HepG2 (cell line): ENCODE results near the gene SMYD5. TPM values are rescaled to one million over a fixed set of nuclear protein-coding genes. Genes with fewer than 3 reads are reported as not detected.
A peak's percentile ranks its signal among the peaks of the same experiment; 100 is the strongest.

Experiments
- ATF1 ChIP-seq: IDR thresholded peaks from 2 replicates; pipeline ENCODE4 v1.6.1; 2016; ENCODE audit warnings: mild to moderate bottlenecking, control low read depth
- BORCS8-MEF2B ChIP-seq: sonication (generic); formaldehyde crosslinking; IDR thresholded peaks from 2 replicates; pipeline ENCODE4 v1.8.0; 2022; ENCODE audit warnings: mild to moderate bottlenecking, missing genetic modification reagents
- ELF4 ChIP-seq: sonication (generic); formaldehyde crosslinking; IDR thresholded peaks from 2 replicates; pipeline ENCODE4 v1.5.0; 2020; ENCODE audit warnings: missing genetic modification reagents, mild to moderate bottlenecking, moderate library complexity, borderline replicate concordance
- EP300 ChIP-seq, 3 experiments: sonication (generic) in 1 of 3; formaldehyde crosslinking in 1 of 3; IDR thresholded peaks; 2 replicates each; pipeline versions ENCODE4 v1.5.1 to v1.6.1; 2011 to 2020; ENCODE audit warnings: low read depth in 2 of 3, low read length in 2 of 3, borderline replicate concordance in 1 of 3, improper control_type of control experiment in 1 of 3, mild to moderate bottlenecking in 1 of 3, missing genetic modification reagents in 1 of 3, moderate library complexity in 1 of 3
- FLYWCH1 ChIP-seq: sonication (generic); formaldehyde crosslinking; IDR thresholded peaks from 2 replicates; pipeline ENCODE4 v1.8.1; 2023; ENCODE audit warnings: mild to moderate bottlenecking, missing genetic modification reagents
- GATAD1 ChIP-seq: IDR thresholded peaks from 2 replicates; pipeline ENCODE4 v1.6.1; 2016; ENCODE audit warnings: missing genetic modification reagents, missing compliant biosample characterization
- GPN1 ChIP-seq: sonication (generic); formaldehyde crosslinking; IDR thresholded peaks from 2 replicates; pipeline ENCODE4 v1.5.1; 2020; ENCODE audit warnings: missing genetic modification reagents, borderline replicate concordance
- MBNL3 ChIP-seq: fragments of 250-450 bp; sonication (Bioruptor Pico); conservative IDR thresholded peaks from 2 replicates; pipeline ENCODE4 v1.8.0; 2022; ENCODE audit warnings: mild to moderate bottlenecking, inconsistent platforms
- NKX3-1 ChIP-seq: sonication (generic); formaldehyde crosslinking; IDR thresholded peaks from 2 replicates; pipeline ENCODE4 v1.5.0; 2020; ENCODE audit warnings: missing genetic modification reagents
- NPAS2 ChIP-seq: sonication (generic); formaldehyde crosslinking; IDR thresholded peaks from 2 replicates; pipeline ENCODE4 v1.8.0; 2022; ENCODE audit warnings: mild to moderate bottlenecking, missing genetic modification reagents, borderline replicate concordance
- PRPF4 ChIP-seq: fragments of 200-400 bp; formaldehyde crosslinking; IDR thresholded peaks from 2 replicates; pipeline ENCODE4 v1.6.1; 2016; ENCODE audit warnings: low read length, low read depth; ENCODE audit not compliant: poor library complexity, severe bottlenecking
- RFX1 ChIP-seq: fragments of 450-650 bp; IDR thresholded peaks from 2 replicates; pipeline ENCODE4 v1.6.1; 2017
- SALL1 ChIP-seq: sonication (generic); formaldehyde crosslinking; IDR thresholded peaks from 2 replicates; pipeline ENCODE4 v1.8.0; 2022; ENCODE audit warnings: mild to moderate bottlenecking, missing genetic modification reagents
- ZFP41 ChIP-seq: sonication (generic); formaldehyde crosslinking; IDR thresholded peaks from 2 replicates; pipeline ENCODE4 v1.4.0; 2020; ENCODE audit warnings: mild to moderate bottlenecking, missing genetic modification reagents, borderline replicate concordance
- ZNF235 ChIP-seq: sonication (generic); formaldehyde crosslinking; IDR thresholded peaks from 2 replicates; pipeline ENCODE4 v1.8.1; 2023; ENCODE audit warnings: mild to moderate bottlenecking, missing genetic modification reagents, borderline replicate concordance
- ZNF530 ChIP-seq: sonication (generic); formaldehyde crosslinking; IDR thresholded peaks from 2 replicates; pipeline ENCODE4 v1.5.0; 2020; ENCODE audit warnings: low read depth, mild to moderate bottlenecking, missing genetic modification reagents
- ZNF737 ChIP-seq: sonication (generic); formaldehyde crosslinking; IDR thresholded peaks from 2 replicates; pipeline ENCODE4 v1.5.0; 2020; ENCODE audit warnings: missing genetic modification reagents, mild to moderate bottlenecking, borderline replicate concordance
- polyA plus RNA-seq, 8 experiments: library from polyadenylated mRNA; depleted of rRNA in 3 of 8; stranded (reverse) in 7 of 8; unstranded in 1 of 8; fragments of >200 nt; fragmentation: Illumina TruSeq in 4 of 8; extraction: Trizol in 4 of 8; gene quantifications; 2 replicates each; pipeline versions ENCODE4 v1.2.1 to v1.2.3, GENCODE V29; 2011 to 2016; ENCODE audit warnings: low read depth in 4 of 8, missing spikeins in 1 of 8, mixed read lengths in 1 of 8; ENCODE audit not compliant: insufficient read depth in 1 of 8
- total RNA-seq, 5 experiments: library from RNA; depleted of rRNA; stranded (reverse); fragments of >200 nt; fragmentation: Illumina TruSeq; extraction: Trizol; gene quantifications; 2 replicates each; pipeline ENCODE4 v1.2.3, GENCODE V29; 2016; ENCODE audit warnings: low read depth in 1 of 5
- TF ChIP-seq, protein P1 (sequence below): IDR thresholded peaks from 2 replicates; pipeline ENCODE4 v1.6.1; 2016; ENCODE audit warnings: low read depth
- TF ChIP-seq, protein P2 (sequence below): sonication (generic); formaldehyde crosslinking; conservative IDR thresholded peaks from 2 replicates; pipeline ENCODE4 v1.4.0; 2020; ENCODE audit warnings: missing genetic modification reagents
- TF ChIP-seq, protein P3 (sequence below): sonication (generic); IDR thresholded peaks from 2 replicates; pipeline ENCODE4 v1.6.1; 2016; ENCODE audit warnings: low read depth, borderline replicate concordance
- TF ChIP-seq, protein P4 (sequence below): sonication (generic); formaldehyde crosslinking; IDR thresholded peaks from 2 replicates; pipeline ENCODE4 v1.4.0; 2020; ENCODE audit warnings: mild to moderate bottlenecking, missing genetic modification reagents

SMYD5 gene
- total and polyA plus RNA-seq, 2 of the 13 experiments (the other 11 are each of a cell fraction or from before 2014, with no cell fraction given), result 55.8 to 70.4 TPM

DNA sequence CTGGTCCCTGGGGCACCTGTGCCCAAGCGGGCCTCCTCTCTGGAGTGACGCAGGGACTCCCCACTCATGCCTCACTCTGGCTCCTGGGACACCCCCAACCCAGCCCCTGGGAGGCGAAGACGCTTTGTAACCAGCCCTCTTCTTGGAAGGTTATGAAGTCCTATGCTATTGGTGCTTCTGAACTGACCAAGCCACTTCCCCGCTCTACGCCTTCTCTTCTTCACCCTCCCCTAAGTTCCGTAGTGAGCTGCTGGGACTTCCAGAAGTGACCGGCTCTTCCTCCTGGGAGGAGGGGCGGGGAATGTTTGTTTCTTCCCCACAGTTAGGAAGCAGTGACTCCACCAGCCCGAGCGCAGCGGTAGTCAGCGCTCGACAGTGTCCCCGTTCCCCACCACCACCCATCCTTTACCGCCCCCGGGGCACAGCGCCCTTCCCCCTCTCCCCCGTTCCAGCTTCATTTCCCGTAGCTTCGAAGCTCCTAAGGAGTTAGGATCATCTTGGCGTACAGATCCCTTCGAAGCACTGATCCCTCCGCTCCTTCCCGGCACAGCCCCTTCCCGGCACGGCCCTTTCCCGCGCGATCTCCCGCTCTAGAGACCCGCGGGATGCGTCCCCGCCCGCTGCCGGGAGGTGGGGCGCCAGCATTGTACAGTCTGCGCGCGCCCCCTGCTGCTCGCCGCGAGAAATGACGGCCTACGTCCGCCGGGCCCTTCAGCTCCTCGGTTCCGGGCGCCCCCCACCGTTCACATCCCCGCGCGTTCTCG is 37.0 kb upstream of the SMYD5 start (continued):
- TF ChIP-seq, protein P1, sequence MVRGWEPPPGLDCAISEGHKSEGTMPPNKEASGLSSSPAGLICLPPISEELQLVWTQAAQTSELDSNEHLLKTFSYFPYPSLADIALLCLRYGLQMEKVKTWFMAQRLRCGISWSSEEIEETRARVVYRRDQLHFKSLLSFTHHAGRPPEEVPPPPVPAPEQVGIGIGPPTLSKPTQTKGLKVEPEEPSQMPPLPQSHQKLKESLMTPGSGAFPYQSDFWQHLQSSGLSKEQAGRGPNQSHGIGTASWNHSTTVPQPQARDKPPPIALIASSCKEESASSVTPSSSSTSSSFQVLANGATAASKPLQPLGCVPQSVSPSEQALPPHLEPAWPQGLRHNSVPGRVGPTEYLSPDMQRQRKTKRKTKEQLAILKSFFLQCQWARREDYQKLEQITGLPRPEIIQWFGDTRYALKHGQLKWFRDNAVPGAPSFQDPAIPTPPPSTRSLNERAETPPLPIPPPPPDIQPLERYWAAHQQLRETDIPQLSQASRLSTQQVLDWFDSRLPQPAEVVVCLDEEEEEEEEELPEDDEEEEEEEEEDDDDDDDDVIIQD (CRISPR knock-in tag), result no peak
- TF ChIP-seq PRPF4 (no peak), GPN1 (CRISPR knock-in tag) (no peak), NPAS2 (no peak), RFX1 (no peak), ZNF530 (CRISPR knock-in tag) (no peak), EP300 (IDR thresholded peaks at IDR 0.05; ENCODE audit: low read depth in 2 of 2, low read length in 2 of 2) (peak in 1 of 2 experiments; percentile 11; a peak in 1 of 4 replicates), EP300 (CRISPR knock-in tag; IDR thresholded peaks at IDR 0.05; ENCODE audit: borderline replicate concordance) (no peak; the same call in 1 of the 2 replicates), ATF1 (no peak), NKX3-1 (CRISPR knock-in tag) (no peak), MBNL3 (CRISPR knock-in tag) (no peak), BORCS8-MEF2B (no peak; the same call in 1 of the 2 replicates), FLYWCH1 (CRISPR knock-in tag) (no peak), ELF4 (CRISPR knock-in tag) (no peak), SALL1 (CRISPR knock-in tag) (peak; percentile 84), GATAD1 (peak; percentile 73), ZNF235 (CRISPR knock-in tag) (peak; percentile 1; the same call in 1 of the 2 replicates), ZNF737 (no peak), ZFP41 (CRISPR knock-in tag) (peak; percentile 84; the same call in 1 of the 2 replicates)
- TF ChIP-seq, protein P2, sequence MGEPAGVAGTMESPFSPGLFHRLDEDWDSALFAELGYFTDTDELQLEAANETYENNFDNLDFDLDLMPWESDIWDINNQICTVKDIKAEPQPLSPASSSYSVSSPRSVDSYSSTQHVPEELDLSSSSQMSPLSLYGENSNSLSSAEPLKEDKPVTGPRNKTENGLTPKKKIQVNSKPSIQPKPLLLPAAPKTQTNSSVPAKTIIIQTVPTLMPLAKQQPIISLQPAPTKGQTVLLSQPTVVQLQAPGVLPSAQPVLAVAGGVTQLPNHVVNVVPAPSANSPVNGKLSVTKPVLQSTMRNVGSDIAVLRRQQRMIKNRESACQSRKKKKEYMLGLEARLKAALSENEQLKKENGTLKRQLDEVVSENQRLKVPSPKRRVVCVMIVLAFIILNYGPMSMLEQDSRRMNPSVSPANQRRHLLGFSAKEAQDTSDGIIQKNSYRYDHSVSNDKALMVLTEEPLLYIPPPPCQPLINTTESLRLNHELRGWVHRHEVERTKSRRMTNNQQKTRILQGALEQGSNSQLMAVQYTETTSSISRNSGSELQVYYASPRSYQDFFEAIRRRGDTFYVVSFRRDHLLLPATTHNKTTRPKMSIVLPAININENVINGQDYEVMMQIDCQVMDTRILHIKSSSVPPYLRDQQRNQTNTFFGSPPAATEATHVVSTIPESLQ (CRISPR knock-in tag), result no peak; the same call in 1 of the 2 replicates
- TF ChIP-seq, protein P3, sequence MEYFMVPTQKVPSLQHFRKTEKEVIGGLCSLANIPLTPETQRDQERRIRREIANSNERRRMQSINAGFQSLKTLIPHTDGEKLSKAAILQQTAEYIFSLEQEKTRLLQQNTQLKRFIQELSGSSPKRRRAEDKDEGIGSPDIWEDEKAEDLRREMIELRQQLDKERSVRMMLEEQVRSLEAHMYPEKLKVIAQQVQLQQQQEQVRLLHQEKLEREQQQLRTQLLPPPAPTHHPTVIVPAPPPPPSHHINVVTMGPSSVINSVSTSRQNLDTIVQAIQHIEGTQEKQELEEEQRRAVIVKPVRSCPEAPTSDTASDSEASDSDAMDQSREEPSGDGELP, result 0 out of 2 replicates have a peak, but pooled peaks have one; percentile 9
- TF ChIP-seq, protein P4, sequence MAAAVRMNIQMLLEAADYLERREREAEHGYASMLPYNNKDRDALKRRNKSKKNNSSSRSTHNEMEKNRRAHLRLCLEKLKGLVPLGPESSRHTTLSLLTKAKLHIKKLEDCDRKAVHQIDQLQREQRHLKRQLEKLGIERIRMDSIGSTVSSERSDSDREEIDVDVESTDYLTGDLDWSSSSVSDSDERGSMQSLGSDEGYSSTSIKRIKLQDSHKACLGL (CRISPR knock-in tag), result no peak; the same call in 1 of the 2 replicates
